Dendritic cell treated with granulocyte-macrophage colony-stimulating factor and Interleukin-4, amounts not matched to agents 40 ng/mL and 50 ng/mL, for 4 days (primary cell): Measurements from ENCODE around the gene ATG2A.

ENCODE experiments used
- H3K27ac Mint-ChIP-seq: one replicate; pipeline ENCODE4 v1.8.0; 2022; ENCODE audit warnings: mild to moderate bottlenecking, mixed read lengths
- H3K27me3 Mint-ChIP-seq: one replicate; pipeline ENCODE4 v1.8.0; 2022; ENCODE audit warnings: mild to moderate bottlenecking, mixed read lengths
- H3K36me3 Mint-ChIP-seq: one replicate; pipeline ENCODE4 v1.8.0; 2022; ENCODE audit warnings: low read depth, mixed read lengths
- H3K4me1 Mint-ChIP-seq: one replicate; pipeline ENCODE4 v1.8.0; 2022; ENCODE audit warnings: low read depth, mixed read lengths
- H3K4me3 Mint-ChIP-seq: one replicate; pipeline ENCODE4 v1.8.0; 2022; ENCODE audit warnings: mild to moderate bottlenecking, moderate library complexity, mixed read lengths
- H3K9me3 Mint-ChIP-seq: one replicate; pipeline ENCODE4 v1.8.0; 2022; ENCODE audit warnings: mixed read lengths
- intact Hi-C: fragments of 100-400 bp; cut with micrococcal nuclease; formaldehyde crosslinking; loops from one replicate; pipeline ENCODE4 v1.15.0; 2022

Gene ATG2A

DNA sequence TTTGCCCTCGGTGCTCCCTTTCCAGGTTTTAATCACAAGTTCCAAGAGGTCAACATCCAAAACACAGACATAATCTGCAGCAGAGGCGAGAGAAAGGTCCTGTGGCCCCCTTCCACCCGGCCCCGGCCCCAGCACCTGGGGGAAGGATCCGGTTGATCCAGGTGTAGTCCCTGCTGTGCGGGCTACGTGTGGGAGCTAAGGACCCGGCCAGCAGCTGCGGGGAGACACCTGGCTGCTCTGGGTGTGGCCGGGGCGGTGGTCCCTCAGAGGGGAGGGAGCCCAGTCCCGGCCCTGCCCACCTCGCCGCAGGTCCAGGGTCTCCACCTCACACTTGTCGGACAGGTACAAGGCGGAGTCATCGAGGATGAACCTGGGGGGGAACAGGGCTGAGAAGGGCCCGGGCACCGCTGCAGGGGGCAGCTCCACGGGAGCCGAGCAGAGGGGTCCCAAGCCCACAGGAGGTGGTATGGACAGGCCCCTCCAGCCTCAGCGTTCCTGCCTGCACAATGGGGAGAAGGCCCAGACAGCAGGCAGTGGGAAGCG, 13.6 kb downstream of the ATG2A start:
- no peak overlapping the region for H3K4me3 Mint-ChIP-seq
- no peaks in the 10 kb centered on the region for H3K27me3 Mint-ChIP-seq
- H3K9me3 Mint-ChIP-seq, result no peaks in the 10 kb centered on the region
- intact Hi-C loops, result no loop called here
- no peak overlapping the region for H3K27ac Mint-ChIP-seq
- no peaks in the 10 kb centered on the region for H3K4me1 Mint-ChIP-seq
- peaks cover 97% of the 10 kb centered on the region for H3K36me3 Mint-ChIP-seq

DNA sequence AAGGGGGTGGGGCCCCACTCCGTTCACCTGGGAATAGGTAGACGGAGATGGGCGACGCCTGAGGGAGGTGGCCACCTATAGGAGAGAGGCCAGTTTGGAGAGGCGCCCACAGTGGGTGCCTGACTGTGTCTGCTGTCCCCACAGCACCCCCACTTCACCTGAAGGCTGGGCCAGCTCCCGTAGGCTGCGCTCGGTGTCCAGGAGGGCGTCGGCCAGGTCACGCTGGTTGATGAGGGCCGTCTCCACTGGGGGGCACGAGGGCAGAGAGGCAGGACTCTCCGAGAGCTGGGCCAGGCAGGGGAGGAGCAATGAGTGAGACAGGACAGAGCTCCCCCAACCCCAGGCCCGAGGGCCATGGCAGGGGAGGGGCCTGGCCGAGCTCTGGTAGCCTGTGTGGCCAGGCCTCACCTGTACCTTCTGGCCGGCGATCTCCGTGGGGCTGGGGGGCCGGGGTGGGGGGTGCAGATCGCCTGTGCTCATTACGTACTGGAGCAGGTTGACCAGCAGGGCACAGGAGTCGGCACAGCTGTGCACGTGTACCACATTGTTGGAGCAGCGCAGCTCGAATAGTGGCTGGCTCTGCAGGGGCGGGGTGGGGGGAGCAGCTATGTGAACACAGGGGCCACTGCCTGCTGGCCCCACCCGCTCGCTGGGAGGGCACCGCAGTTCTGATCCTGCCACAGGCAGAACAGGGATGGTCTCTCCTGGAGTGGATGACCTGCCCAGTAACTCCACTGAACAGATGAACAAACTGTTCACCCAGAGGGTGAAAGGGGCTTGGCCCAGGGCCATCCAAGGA, 14.7 kb downstream of the ATG2A start:
- intact Hi-C loops, result no loop called here
- Mint-ChIP-seq H3K4me1 (no peaks in the 10 kb centered on the region), H3K9me3 (no peaks in the 10 kb centered on the region), H3K36me3 (peaks cover 97% of the 10 kb centered on the region), H3K27me3 (no peaks in the 10 kb centered on the region), H3K4me3 (no peak overlapping the region), H3K27ac (no peak overlapping the region)

DNA sequence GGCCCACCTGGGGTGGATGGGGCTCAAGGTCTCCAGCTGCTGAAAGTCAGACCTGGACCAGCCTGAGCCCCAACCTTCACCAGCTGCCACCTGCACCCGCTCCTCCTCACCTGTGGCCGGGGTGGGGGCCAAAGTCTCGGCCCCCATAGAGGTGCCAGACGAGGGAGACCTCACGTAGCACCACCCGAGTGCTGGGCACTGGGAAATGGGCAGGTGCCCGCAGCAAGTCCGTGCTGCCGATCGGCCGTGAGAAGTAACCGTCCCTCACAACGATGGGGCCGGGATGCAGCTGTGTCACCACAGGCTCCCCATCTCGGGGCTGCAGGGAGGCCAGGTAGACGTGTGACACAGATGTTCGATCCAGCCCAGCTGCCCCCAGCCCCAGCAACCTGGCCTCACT, 16.2 kb downstream of the ATG2A start:
- Mint-ChIP-seq H3K27ac (no peak overlapping the region), H3K4me1 (no peaks in the 10 kb centered on the region), H3K4me3 (no peak overlapping the region), H3K36me3 (peaks cover 97% of the 10 kb centered on the region), H3K27me3 (no peaks in the 10 kb centered on the region), H3K9me3 (no peaks in the 10 kb centered on the region)
- intact Hi-C loops, result no loop called here

GRCh38 chr11:64900263-64900678, 16.7 kb downstream of the ATG2A start:
- Mint-ChIP-seq H3K9me3 (no peaks in the 10 kb centered on the region), H3K27me3 (no peaks in the 10 kb centered on the region), H3K36me3 (peaks cover 97% of the 10 kb centered on the region), H3K4me1 (no peaks in the 10 kb centered on the region), H3K27ac (no peak overlapping the region), H3K4me3 (no peak overlapping the region)
- intact Hi-C loops, result no loop called here

GRCh38 chr11:64898541-64898940, 18.5 kb downstream of the ATG2A start:
- peaks cover 2% of the 10 kb centered on the region for H3K27me3 Mint-ChIP-seq
- no peak overlapping the region for H3K4me3 Mint-ChIP-seq
- H3K36me3 Mint-ChIP-seq, result peaks cover 93% of the 10 kb centered on the region
- intact Hi-C loops, result no loop called here
- peaks cover 5% of the 10 kb centered on the region for H3K4me1 Mint-ChIP-seq
- no peaks in the 10 kb centered on the region for H3K9me3 Mint-ChIP-seq
- H3K27ac Mint-ChIP-seq, result no peak overlapping the region

GRCh38 chr11:64898076-64898445, 18.9 kb downstream of the ATG2A start:
- Mint-ChIP-seq H3K27ac (no peak overlapping the region), H3K4me3 (no peak overlapping the region), H3K27me3 (peaks cover 6% of the 10 kb centered on the region), H3K4me1 (peaks cover 5% of the 10 kb centered on the region), H3K36me3 (peaks cover 89% of the 10 kb centered on the region), H3K9me3 (no peaks in the 10 kb centered on the region)
- intact Hi-C loops, result no loop called here

DNA sequence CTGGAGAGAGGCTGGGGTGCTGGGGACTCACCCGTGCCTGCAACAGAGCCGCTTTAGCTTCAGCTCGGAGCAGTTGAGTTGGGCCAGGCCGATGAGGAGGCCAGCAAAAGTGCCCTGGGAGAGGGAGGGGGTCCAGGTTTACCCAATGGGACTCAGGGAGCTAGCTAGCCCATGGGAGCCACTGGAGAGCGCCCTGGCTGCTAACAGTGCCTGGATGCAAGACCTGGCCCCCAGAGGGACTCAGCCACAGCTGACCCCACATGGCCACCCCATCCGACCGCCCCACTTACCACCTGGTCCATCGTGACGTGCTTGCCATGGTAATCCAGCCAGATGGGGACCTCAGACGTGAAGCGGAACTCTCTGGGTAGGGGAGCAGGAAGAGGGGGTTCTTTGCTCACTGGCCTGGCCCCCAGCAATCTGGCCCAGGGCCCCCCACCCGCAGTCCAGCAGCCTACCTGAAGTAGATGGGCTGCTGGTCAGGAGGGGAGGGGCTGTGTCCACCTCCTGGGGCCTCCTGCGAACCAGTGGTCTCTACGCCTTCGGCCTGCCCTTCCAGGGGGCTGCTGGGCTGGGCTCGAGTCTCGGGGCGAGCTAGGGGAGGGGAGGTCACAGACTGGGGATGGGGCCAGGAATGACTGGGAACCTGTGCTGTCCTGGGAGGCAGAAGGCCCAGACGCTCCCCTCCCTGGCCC, 19.5 kb downstream of the ATG2A start:
- Mint-ChIP-seq H3K27me3 (peaks cover 7% of the 10 kb centered on the region), H3K27ac (no peak overlapping the region), H3K4me1 (peaks cover 5% of the 10 kb centered on the region), H3K4me3 (no peak overlapping the region), H3K36me3 (peaks cover 83% of the 10 kb centered on the region), H3K9me3 (no peaks in the 10 kb centered on the region)
- intact Hi-C loops, result no loop called here

GRCh38 chr11:64896448-64897022, 20.5 kb downstream of the ATG2A start:
- no peak overlapping the region for H3K27ac Mint-ChIP-seq
- intact Hi-C loops, result no loop called here
- no peaks in the 10 kb centered on the region for H3K9me3 Mint-ChIP-seq
- peaks cover 15% of the 10 kb centered on the region for H3K27me3 Mint-ChIP-seq
- no peak overlapping the region for H3K4me3 Mint-ChIP-seq
- peaks cover 5% of the 10 kb centered on the region for H3K4me1 Mint-ChIP-seq
- peaks cover 73% of the 10 kb centered on the region for H3K36me3 Mint-ChIP-seq

- H3K4me1 Mint-ChIP-seq, result peaks cover 5% of the 10 kb centered on the region
- H3K9me3 Mint-ChIP-seq, result no peaks in the 10 kb centered on the region
- H3K27me3 Mint-ChIP-seq, result peaks cover 31% of the 10 kb centered on the region
- no peak overlapping the region for H3K4me3 Mint-ChIP-seq
- intact Hi-C loops, result loop anchor here (1.0 kb wide), 1 partner anchor 48 kb away; no protein-coding TSS in a partner anchor
- H3K36me3 Mint-ChIP-seq, result peaks cover 57% of the 10 kb centered on the region
- no peak overlapping the region for H3K27ac Mint-ChIP-seq
Observed at GRCh38 chr11:64894812-64895452, 22.1 kb downstream of the ATG2A start.

GRCh38 chr11:64894070-64894811, 22.8 kb downstream of the ATG2A start:
- Mint-ChIP-seq H3K27ac (no peak overlapping the region), H3K36me3 (peaks cover 50% of the 10 kb centered on the region), H3K27me3 (peaks cover 34% of the 10 kb centered on the region), H3K9me3 (no peaks in the 10 kb centered on the region), H3K4me1 (peaks cover 5% of the 10 kb centered on the region), H3K4me3 (no peak overlapping the region)
- intact Hi-C loops, result loop anchor here (1.0 kb wide), 1 partner anchor 47 kb away; no protein-coding TSS in a partner anchor

GRCh38 chr11:64893194-64894069, 23.6 kb downstream of the ATG2A start:
- no peak overlapping the region for H3K27ac Mint-ChIP-seq
- H3K4me3 Mint-ChIP-seq, result no peak overlapping the region
- no peaks in the 10 kb centered on the region for H3K9me3 Mint-ChIP-seq
- peaks cover 42% of the 10 kb centered on the region for H3K36me3 Mint-ChIP-seq
- peaks cover 38% of the 10 kb centered on the region for H3K27me3 Mint-ChIP-seq
- intact Hi-C loops, result loop anchor here (1.0 kb wide), 1 partner anchor 46 kb away; no protein-coding TSS in a partner anchor
- H3K4me1 Mint-ChIP-seq, result peaks cover 13% of the 10 kb centered on the region

DNA sequence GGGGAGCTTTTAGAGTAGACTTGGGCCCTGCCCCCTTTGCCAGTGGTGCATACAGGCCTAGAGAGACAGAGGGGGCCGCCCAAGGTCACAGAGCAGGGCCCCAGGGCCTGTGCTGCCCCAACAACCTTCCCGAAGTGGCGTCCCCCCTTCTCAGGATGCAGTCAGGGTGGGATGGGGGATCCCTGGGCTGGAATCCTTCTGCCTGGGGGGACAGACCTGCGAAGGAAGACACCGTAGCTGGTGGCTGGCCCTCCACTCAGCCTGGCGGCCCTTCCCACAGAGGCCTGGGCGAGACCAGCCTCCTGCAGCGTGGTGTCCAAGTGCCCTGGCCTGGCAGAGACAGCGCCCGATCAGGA, 24.2 kb downstream of the ATG2A start:
- intact Hi-C loops, result no loop called here
- no peak overlapping the region for H3K4me3 Mint-ChIP-seq
- H3K9me3 Mint-ChIP-seq, result no peaks in the 10 kb centered on the region
- H3K27me3 Mint-ChIP-seq, result peaks cover 43% of the 10 kb centered on the region
- peaks cover 36% of the 10 kb centered on the region for H3K36me3 Mint-ChIP-seq
- no peak overlapping the region for H3K27ac Mint-ChIP-seq
- peaks cover 20% of the 10 kb centered on the region for H3K4me1 Mint-ChIP-seq
